ENCODE results near the gene FBXO45.

FBXO45 gene

DNA sequence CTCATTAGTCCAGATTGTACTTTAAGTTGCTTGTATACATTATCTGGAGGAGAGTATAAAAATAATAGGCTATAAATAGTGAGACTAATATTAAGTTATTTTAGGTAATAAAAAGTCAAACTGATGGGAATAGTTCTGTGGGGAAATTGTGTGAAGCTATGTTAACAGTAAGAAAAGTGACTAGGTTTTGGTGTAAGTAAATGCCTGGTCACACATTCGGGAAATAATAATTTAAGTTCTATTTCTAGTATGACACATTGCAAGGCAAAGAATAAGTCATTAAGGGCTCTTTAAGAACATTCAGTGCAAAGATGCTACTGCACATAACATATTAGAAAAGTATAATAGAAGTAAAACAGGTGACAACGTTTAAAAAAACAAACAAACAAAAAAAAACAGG, 52.2 kb downstream of the FBXO45 start:
- Histone ChIP-seq H3K4me1 (no peaks in the 10 kb centered on the region), H3K27me3 (ENCODE audit: control insufficient read depth, insufficient read depth, low read length) (no peaks in the 10 kb centered on the region), H3K4me2 (ENCODE audit: low read length) (no peak overlapping the region), H2AFZ (no peak overlapping the region), H3K36me3 (ENCODE audit: control insufficient read depth, insufficient read depth, low read length) (no peaks in the 10 kb centered on the region), H3K79me2 (no peaks in the 10 kb centered on the region), H3K9me3 (ENCODE audit: control insufficient read depth, low read length) (no peaks in the 10 kb centered on the region), H3K27ac (no peak overlapping the region), H3K4me3 (ENCODE audit: low read depth, low read length) (no peak overlapping the region), H3K9ac (no peak overlapping the region)
- TF ChIP-seq, protein P1, sequence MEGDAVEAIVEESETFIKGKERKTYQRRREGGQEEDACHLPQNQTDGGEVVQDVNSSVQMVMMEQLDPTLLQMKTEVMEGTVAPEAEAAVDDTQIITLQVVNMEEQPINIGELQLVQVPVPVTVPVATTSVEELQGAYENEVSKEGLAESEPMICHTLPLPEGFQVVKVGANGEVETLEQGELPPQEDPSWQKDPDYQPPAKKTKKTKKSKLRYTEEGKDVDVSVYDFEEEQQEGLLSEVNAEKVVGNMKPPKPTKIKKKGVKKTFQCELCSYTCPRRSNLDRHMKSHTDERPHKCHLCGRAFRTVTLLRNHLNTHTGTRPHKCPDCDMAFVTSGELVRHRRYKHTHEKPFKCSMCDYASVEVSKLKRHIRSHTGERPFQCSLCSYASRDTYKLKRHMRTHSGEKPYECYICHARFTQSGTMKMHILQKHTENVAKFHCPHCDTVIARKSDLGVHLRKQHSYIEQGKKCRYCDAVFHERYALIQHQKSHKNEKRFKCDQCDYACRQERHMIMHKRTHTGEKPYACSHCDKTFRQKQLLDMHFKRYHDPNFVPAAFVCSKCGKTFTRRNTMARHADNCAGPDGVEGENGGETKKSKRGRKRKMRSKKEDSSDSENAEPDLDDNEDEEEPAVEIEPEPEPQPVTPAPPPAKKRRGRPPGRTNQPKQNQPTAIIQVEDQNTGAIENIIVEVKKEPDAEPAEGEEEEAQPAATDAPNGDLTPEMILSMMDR (IDR thresholded peaks at IDR 0.05), result no peak

GRCh38 chr3:196621611-196622010, 53.2 kb downstream of the FBXO45 start:
- no peaks in the 10 kb centered on the region for H3K36me3 ChIP-seq (ENCODE audit: control insufficient read depth, insufficient read depth, low read length)
- no peak overlapping the region for H3K4me2 ChIP-seq (ENCODE audit: low read length)
- no peak overlapping the region for H3K4me3 ChIP-seq (ENCODE audit: low read depth, low read length)
- H3K9me3 ChIP-seq (ENCODE audit: control insufficient read depth, low read length), result no peaks in the 10 kb centered on the region
- TF ChIP-seq, protein P1 (IDR thresholded peaks at IDR 0.05), result no peak
- H3K79me2 ChIP-seq, result no peaks in the 10 kb centered on the region
- no peak overlapping the region for H3K27ac ChIP-seq
- no peak overlapping the region for H3K9ac ChIP-seq
- H2AFZ ChIP-seq, result no peak overlapping the region
- H3K27me3 ChIP-seq (ENCODE audit: control insufficient read depth, insufficient read depth, low read length), result no peaks in the 10 kb centered on the region
- no peaks in the 10 kb centered on the region for H3K4me1 ChIP-seq

DNA sequence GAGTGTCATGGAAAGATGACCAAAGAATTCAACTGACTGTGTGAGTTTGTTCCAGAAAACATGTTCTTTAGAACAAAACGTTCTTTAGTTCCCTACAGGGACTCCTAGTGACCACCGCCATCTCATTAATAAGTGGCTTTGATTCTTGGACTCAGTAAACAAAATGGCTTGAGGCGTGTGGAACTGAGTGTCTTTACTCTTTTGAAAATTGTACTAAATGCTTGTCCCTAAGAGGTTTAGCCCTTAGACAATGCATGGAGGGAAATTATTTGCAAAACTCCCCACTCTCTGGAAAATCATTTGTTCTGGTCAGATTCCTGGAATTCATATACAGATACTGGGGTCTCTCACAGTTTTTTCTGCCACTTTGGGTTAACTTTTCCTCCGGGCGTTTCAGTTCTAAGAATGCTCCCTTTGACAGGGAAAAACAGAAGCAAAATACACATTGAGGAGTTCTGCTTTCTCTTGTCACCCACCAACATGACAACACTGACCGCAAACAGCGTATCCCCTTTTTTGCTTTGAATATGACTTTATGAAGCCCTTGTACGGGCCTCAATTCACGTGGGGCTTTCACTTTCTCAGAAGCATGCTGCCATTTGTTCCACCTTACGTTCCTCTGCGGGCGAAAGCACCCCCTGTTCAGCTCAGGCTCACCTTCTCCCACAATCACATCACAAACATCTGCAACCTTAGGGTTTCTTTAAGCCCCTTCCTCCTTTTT, 55.8 kb downstream of the FBXO45 start:
- peak overlapping the region; percentile 11 for H2AFZ ChIP-seq
- no peak overlapping the region for H3K9ac ChIP-seq
- H3K27ac ChIP-seq, result peak overlapping the region; percentile 19
- no peaks in the 10 kb centered on the region for H3K9me3 ChIP-seq (ENCODE audit: control insufficient read depth, low read length)
- no peaks in the 10 kb centered on the region for H3K79me2 ChIP-seq
- H3K27me3 ChIP-seq (ENCODE audit: control insufficient read depth, insufficient read depth, low read length), result no peaks in the 10 kb centered on the region
- TF ChIP-seq, protein P1 (IDR thresholded peaks at IDR 0.05), result no peak
- no peak overlapping the region for H3K4me2 ChIP-seq (ENCODE audit: low read length)
- H3K4me1 ChIP-seq, result no peaks in the 10 kb centered on the region
- H3K36me3 ChIP-seq (ENCODE audit: control insufficient read depth, insufficient read depth, low read length), result no peaks in the 10 kb centered on the region
- no peak overlapping the region for H3K4me3 ChIP-seq (ENCODE audit: low read depth, low read length)

DNA sequence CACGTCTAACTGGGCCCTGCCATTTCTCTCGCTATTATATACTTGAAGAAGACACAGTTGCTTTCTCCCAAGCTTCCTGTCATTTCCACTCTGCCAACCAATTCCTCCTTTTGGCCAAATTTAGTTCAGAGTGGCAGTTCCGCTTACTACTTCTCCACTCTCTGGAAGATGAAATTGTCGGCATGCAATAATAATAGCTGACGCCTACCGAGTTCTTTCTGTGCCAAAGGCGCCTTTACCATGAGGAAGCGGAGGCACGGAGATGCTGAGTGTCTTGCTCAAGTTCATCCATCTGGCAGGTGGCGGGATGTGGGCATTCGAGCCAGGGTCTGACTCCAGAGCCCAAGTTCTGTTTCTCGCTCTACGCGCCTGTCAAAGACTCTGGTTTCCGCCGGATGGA, 56.4 kb downstream of the FBXO45 start:
- H2AFZ ChIP-seq, result no peak overlapping the region
- TF ChIP-seq, protein P1 (IDR thresholded peaks at IDR 0.05), result no peak
- no peak overlapping the region for H3K4me2 ChIP-seq (ENCODE audit: low read length)
- no peak overlapping the region for H3K9ac ChIP-seq
- no peaks in the 10 kb centered on the region for H3K27me3 ChIP-seq (ENCODE audit: control insufficient read depth, insufficient read depth, low read length)
- no peak overlapping the region for H3K4me3 ChIP-seq (ENCODE audit: low read depth, low read length)
- no peaks in the 10 kb centered on the region for H3K4me1 ChIP-seq
- no peaks in the 10 kb centered on the region for H3K9me3 ChIP-seq (ENCODE audit: control insufficient read depth, low read length)
- peak overlapping the region; percentile 19 for H3K27ac ChIP-seq
- H3K79me2 ChIP-seq, result no peaks in the 10 kb centered on the region
- H3K36me3 ChIP-seq (ENCODE audit: control insufficient read depth, insufficient read depth, low read length), result no peaks in the 10 kb centered on the region

- H3K4me2 ChIP-seq (ENCODE audit: low read length), result no peak overlapping the region
- no peaks in the 10 kb centered on the region for H3K36me3 ChIP-seq (ENCODE audit: control insufficient read depth, insufficient read depth, low read length)
- no peaks in the 10 kb centered on the region for H3K9me3 ChIP-seq (ENCODE audit: control insufficient read depth, low read length)
- no peaks in the 10 kb centered on the region for H3K27me3 ChIP-seq (ENCODE audit: control insufficient read depth, insufficient read depth, low read length)
- no peak overlapping the region for H3K9ac ChIP-seq
- H3K27ac ChIP-seq, result no peak overlapping the region
- TF ChIP-seq, protein P1 (IDR thresholded peaks at IDR 0.05), result no peak
- no peaks in the 10 kb centered on the region for H3K4me1 ChIP-seq
- H2AFZ ChIP-seq, result no peak overlapping the region
- H3K79me2 ChIP-seq, result no peaks in the 10 kb centered on the region
- no peak overlapping the region for H3K4me3 ChIP-seq (ENCODE audit: low read depth, low read length)
These were observed 56.9 kb downstream of the FBXO45 start for GRCh38 chr3:196625331-196625730.
